GM19043 (cell line): ENCODE results near the gene KLC1.
"Not testable (repeated sequence)": the region's sequence is repeated elsewhere in the genome, so short reads cannot be mapped to it uniquely, and the experiment has no call there.

Source experiments
- ATAC-seq: cut with Tn5 transposase; IDR thresholded peaks from one replicate; pipeline ENCODE4 v1.9.1; 2021; ENCODE audit warnings: low read depth; ENCODE audit not compliant: unreplicated experiment

Gene KLC1

DNA sequence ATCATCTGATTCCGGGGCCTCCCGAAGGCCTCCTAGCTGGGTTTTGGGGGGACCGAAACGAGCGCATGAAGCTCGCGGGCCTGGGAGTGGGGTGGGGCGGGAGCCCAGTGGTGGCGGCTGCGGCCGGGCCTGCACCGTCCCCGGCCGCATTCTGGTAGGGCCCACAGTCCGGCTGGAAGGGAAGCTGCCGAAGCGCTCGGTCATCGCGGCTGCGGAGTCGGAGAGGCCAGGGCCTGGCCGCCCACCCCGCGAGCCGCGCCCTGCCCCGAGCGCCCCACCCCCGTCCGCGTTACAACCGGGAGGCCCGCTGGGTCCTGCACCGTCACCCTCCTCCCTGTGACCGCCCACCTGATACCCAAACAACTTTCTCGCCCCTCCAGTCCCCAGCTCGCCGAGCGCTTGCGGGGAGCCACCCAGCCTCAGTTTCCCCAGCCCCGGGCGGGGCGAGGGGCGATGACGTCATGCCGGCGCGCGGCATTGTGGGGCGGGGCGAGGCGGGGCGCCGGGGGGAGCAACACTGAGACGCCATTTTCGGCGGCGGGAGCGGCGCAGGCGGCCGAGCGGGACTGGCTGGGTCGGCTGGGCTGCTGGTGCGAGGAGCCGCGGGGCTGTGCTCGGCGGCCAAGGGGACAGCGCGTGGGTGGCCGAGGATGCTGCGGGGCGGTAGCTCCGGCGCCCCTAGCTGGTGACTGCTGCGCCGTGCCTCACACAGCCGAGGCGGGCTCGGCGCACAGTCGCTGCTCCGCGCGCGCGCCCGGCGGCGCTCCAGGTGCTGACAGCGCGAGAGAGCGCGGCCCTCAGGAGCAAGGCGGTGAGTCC, at the start of gene KLC1:
KLC1 (plus strand) TSS at position 528 of the 819 bp plus-strand sequence. CDS start 25,354 bp downstream, outside the sequence.
- peak; percentile 48 for ATAC-seq

DNA sequence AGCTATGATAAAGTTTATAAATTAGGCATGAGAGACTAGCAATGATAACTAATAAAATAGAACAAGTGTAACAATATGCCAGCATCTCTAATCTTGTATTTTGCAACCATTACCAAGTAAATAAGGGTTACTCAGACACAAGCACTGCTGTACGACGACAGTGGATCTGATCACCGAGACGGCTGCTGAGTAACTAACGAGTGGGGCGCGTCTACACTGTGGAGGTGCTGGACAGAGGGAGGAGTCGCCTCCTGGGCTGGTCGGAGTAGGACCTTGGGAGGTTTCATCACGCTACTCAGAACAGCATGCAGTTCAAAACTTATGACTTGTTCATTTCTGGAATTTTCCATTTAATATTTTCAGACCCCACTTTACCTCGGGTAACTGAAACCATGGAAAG, 47.8 kb upstream of the KLC1 start:
- no peak for ATAC-seq

DNA sequence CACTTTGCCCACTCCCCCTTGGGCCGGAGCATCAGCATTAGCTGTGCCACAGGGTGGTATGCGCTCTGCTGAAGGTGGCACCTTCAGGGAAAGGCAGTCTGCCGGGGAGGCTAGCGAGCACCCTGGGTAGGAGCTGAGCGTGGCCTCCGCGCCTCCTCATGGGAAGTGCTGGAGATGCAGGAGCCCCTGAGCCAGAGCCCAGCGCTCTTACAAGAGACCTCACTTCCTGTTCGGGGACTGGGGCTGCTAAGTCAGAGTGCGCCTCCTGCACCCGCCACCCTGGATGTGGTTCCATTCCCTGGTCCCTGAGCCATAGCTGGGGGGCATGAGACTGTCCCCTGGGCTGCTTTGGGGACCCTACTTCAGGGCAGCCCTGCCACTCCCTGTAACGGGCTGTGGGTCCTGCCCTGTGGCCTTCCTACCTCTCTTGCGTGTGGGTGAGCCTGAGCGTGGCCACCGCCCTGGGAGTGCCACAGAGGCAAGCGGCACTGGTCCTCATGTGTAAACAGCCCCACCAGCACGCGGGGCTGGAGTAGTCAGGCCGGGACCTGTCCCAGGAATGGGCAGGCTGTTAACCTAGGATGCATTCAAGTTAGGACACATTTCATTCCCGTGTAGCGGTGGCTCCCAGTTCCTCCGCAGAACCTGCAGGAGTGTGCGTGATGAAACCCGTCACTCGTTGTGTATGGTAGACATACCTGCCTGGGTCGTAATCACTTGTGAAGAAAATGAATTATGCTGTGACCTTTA, 46.9 kb upstream of the KLC1 start:
- no peak for ATAC-seq

DNA sequence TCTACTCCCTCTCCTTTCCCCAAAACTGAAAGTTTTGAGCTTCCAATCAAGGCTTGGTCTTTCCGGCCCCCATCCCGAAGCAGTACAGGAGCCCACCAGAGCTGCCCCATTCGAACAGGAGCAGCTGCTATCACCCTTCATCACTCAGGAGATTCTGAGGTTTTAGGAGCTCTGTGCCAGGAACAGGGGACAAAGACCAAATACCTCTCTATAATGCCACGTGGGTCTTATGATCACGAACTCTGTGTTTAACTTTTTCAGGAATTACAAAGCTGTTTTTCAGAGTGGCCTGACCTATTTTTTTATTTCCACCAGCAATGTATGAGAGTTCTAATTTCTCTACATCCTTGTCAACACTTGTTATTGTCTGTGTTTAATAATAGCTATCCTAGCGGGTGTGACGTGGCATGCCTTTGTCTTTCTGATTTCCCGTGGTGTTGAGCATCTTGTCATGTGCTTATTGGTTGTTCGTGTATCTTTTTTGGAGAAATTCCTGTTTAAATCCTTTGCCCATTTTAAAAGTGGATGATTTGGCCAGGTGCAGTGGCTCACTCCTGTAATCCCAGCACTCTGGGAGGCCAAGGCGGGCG, 44.6 kb upstream of the KLC1 start:
- ATAC-seq = no peak

DNA sequence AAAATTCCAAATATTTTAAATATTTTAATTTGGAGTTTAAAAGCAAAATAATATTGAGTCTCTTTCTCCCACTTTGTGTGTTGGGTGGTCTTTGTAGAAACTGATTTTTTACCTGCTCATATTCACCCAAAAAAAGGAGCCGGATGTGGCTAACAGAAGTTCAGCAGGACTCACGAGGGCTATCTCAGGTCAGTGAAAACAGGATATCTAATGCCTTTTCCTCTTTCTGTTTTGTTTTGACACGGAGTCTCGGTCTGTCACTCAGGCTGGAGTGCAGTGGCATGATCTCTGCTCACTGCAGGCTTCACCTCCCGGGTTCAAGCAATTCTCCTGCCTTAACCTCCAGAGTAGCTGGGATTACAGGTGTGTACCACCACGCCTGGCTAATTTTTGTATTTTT, 35.4 kb upstream of the KLC1 start:
- peak; percentile 89 for ATAC-seq

DNA sequence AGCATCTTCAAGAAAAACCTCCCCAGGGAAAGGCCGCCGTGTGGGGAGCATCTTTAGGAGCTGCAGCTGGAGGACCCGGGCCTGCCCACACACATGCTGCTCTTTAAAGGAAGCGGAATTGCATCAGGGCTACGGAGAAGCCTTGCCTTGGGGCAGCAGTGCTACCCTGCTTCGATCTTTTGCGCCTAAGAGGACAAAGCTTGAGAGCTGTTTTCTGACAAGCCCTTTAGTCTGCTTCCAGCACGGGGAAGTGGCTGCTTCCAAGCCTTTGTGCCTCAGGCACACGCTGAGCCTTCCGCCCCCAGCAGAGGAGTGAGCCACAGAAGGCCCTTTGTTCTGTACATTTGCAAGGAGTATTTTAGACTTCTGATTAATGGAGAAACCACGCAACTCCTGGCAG, 34.7 kb upstream of the KLC1 start:
- no peak for ATAC-seq

DNA sequence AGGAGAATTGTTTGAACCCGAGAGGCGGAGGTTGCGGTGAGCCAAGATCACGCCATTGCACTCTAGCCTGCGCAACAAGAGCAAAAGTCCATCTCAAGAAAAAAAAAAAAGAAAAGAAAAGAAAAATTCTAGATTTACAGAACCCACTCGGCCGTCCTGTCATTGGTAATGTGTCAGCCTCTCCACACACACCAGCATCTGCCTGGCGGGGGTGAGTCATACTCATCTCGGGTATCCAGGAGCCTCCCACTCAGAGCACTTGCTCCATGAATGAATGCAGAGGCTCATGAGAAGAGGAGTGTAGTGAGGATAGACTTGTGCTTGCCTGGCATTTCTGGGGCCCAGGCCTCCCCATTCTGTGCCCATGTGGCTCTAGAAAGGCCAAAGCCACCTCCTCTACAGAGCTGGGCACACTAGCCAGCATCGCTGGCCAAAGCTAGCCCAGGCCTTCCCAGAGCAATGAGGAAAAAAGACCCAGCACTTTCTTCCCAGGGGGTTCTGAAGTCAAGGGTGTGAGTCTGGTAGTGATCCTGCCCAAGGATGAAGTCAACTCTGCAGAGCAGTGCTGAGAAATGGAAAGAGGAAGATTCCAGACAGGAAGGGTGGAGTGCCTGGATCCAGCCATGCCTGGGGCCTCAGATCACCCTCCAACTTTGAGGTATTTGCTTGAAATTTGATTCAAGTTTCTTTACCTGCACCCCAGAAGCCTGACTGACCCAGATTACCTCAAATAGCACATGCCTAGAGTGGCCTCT, 31.2 kb upstream of the KLC1 start:
- no peak for ATAC-seq

DNA sequence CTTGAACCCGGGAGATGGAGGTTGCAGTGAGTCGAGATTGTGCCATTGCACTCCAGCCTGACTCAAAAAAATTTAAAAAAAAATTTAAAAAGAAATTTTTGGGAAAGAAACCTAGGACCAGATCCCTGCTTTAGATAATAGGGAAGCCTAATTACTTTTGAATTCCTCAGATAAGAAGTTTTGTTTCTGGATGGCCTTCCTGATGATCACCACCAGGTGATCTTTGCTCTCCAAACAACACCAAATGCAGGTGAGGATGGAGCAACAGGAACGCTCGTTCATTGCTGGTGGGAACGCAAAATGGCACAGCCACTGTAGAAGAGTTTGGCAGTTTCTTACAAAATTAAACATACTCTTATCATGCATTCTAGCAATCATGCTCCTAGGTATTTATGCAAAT, 28.5 kb upstream of the KLC1 start:
- no peak for ATAC-seq

DNA sequence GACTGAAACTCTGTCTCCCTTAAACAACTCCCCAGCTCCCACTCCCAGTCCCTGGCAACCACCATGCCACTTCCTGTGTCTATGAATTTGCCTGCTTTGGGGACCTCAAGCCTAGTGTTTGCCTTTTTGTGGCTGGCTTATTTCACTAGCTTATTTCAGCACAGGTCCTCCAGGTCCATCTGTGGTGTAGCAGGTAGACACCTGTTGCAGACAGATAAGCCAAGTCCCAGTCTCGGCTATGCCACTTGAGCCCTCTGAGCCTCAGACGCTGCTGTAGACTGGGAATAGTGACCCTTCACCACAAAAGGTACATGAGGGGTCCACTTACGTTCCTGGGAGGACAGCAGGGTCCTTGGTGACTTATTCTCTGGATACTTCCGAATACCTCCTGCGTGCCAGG, 24.4 kb upstream of the KLC1 start:
- no peak for ATAC-seq

DNA sequence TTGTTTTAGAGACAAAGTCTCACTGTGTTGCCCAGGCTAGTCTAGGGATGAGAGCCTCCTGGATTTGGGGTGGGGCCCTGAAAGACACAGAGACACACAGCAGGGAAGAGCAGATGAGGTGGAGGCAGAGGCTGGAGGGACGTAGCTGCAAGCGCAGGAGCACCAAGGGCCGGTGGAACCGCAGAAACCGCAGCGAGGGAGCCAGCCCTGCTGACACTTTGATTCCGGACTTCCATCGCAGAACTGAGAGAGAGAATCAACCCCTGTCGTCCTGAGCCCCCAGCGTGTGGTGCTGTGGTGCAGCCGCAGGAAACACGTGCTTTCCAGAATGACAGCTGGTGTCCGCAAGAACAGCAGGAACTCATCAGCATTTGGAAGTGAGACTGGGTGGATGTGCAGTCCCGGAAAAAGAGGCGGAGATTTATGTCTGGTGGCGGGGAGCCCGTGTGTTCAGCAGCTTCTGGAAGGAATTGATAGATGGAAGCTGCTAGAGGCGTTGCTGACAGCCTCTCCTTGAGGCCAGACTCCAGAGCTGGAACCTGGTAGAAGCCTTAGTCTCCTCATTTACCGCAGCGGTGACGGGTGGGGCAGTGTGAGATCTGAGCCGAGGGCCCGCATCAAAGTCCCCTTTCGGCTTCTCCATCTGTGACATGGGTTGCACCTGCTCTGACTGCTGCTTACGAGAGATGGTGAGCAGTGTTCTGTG, 21.9 kb upstream of the KLC1 start:
- no peak for ATAC-seq

DNA sequence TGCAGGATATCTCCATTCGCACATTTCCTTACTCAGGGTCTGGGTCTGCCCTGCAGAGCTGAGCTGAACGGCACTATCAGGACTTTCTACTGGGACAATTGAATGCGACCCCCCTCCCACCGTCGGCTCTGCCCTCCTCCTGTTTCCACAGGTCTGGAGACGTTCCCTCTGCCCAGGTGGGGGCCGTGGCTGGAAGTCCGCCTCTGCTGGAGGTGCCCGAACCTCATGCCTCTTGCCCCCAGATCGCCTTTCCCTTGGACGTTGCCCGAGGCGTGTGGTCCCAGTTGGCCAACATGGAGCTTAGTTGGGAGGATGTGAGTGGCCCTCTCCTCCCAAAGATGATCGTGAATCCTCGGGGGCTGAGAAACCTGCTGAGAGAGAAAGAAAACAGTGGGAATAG, 21.2 kb upstream of the KLC1 start:
- no peak for ATAC-seq

DNA sequence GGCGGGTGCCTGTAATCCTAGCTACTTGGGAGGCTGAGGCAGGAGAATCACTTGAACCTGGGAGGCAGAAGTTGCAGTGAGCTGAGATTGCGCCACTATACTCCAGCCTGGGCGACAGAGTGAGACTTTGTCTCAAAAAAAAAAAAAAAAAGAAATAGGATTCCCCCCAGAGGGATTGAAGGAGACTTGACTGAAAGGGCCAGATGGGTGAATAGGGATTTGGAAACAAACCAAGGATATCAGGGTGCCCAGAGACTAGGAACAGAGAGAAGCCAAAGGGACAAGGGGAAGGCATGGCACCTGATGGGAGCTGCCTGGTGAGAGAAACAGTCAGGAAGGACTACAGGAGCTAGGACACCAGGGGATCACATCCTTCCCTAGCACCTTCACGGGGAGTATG, 19.9 kb upstream of the KLC1 start:
- ATAC-seq = not testable (repeated sequence)

DNA sequence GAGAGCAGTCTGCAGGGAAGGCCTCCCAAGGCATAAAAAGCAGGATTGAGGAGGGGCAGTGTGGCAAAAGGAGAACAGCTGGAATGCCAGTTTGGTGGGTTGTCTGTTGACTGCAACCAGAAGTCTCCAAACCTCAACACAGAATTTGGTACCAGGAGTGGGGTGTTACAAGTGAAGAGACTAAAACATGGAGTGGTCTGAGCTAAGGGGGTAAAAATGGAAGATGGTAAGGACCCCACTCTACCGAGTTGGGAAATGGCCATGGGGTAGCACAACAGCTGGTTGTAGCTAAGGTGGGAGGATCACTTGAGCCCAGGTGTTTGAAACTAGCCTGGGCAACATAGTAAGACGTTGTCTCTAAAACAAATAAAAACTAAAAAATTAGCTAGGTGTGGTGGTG, 17.8 kb upstream of the KLC1 start:
- ATAC-seq = no peak

DNA sequence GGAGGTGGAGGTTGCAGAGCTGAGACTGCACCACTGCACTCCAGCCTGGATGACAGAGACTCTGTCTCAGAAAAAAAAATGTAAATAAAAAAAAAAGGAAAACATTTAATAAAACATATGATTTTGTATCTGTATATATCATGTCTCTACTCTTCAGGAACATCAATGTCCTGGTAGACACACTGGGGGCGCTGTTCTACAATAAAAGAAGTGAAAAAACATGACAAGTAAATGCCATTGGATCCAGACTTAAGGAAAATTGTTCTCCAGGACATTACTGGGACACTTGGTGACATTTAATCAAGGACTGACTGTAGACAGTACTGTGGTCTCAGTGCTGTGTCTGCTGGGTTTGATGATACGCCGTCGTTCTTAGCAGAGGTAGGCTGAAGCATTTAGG, 15.5 kb upstream of the KLC1 start:
- no peak for ATAC-seq

DNA sequence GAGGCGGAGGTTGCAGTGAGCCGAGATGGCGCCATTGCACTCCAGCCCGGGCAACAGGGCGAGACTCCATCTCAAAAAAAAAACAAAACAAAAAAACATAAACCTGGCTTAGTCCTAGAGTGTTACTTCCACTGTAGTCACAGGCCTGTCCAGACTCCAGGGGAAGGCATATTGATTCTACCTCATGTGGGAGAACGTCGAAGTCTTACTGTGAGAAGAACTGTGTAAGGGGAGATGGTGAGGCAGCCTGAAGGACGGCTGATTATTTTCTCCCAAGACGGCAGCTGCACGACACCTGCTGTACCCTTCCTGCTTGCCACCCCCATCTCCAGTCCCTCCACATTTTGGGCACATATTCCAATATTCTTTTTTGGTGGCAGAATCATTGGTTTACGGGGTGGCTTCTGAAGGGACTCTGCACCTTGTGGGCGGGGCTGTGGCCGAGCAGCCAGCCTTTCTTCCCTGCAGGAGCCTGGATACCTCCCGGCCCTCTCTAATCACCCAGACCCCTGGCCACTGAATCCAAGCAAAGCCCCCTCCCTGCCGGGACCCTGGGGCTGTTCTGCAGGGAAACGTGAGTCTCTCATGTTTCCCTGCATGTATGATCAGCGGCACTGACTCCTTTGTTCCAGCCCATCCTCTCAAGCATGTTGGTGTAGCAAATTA, 12.2 kb upstream of the KLC1 start:
- no peak for ATAC-seq

DNA sequence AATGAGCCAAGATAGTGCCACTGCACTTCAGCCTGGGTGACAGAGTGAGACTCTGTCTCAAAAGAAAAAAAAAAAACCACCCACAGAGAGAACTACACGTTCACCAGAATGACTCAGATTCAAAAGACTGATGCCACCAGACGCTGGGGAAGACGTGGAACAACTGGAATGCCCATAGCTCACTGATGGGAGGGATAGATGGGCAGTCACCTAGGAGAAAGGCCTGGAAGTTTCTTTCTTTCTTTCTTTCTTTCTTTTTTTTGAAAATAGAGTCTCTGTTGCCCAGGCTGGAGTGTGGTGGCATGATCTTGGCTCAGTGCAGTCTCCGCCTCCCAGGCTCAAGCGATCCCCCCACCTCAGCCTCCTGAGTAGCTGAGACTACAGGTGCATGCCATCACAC, 10.0 kb upstream of the KLC1 start:
- no peak for ATAC-seq

DNA sequence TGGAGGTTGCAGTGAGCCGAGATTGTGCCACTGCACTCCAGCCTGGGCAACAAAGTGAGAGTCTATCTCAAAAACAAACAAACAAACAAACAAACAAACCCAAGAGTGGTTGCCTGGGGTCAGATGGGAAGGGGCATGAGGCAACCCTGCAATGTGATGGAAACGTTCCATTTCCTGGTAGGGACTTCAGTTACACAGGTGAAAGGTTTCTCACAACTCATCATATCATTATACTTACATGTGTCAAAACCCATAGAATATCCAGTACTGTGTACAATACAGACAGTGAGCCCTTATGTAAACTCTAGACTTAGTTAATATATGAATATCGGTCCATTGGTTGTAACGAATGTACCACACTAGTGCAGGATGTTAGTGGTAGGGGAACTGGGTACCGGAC, 7.2 kb upstream of the KLC1 start:
- ATAC-seq = no peak

DNA sequence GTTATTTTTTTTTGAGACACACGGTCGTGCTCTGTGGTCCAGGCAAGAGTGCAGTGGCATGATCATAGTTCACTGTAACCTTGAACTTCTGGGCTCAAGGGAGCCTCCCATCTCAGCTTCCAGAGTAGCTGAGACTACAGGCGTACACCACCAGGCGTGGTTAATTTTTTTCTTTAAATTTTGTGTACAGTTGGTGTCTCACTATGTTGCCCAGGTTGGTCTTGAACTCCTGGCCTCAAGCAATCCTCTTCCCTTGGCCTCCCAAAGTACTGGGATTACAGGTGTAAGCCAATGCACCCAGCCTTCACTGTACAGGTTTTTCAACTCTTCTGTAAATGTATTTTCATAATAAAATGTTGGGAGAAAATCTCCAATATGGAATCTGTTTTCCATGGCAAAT, 5.7 kb upstream of the KLC1 start:
- no peak for ATAC-seq

DNA sequence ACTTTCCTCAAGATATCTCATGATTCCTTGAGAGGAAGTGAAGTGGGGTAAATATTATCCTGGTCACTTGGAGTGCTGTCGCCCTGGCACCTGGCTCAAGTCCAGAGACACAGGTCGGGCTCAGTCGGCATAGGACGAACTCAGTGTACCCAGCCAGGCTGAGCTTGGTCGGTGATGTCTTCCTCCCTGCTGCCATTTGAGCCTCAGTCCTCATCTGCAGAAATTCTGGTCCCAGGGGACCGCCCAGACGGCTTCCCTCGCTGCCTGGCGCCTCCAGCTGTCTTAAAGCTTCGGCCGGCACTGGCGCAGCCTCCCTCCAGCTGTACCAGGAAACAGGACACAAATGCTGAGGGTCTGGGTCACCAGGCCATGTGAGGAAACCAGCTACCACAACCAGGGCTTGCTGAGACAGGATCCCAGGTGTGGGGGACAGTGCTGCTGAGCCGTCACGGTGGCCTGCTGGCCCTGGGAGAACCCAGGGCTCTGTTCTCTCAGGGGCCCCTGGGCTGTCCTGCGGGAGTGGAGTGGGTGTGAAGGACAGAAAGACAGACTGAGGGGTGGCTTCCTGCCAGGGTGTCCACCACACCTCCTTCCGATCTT, 5.0 kb upstream of the KLC1 start:
- no peak for ATAC-seq
